HEK293 (cell line): Measurements from ENCODE around the gene RMND5B.

ENCODE experiments used
- CTCF ChIA-PET: fragments of 350-600 bp; formaldehyde crosslinking; extraction: SDS; loops from one replicate; lab custom pipeline; 2021; ENCODE audit warnings: antibody characterized with exemption; lab: Yijun Ruan, JAX
- POLR2A ChIA-PET: fragments of 300-600 bp; formaldehyde crosslinking; extraction: SDS; loops from one replicate; lab custom pipeline; 2020; ENCODE audit warnings: antibody characterized with exemption, inconsistent platforms; lab: Yijun Ruan, JAX
- H3K27ac ChIP-seq: fragments of 200-500 bp; sonication (Bioruptor generic); 2 replicates; pipeline ENCODE4 v1.5.1; 2014; ENCODE audit warnings: low read depth, low read length, control low read depth, inconsistent platforms; ENCODE audit errors: extremely low read depth
- H3K36me3 ChIP-seq, 2 experiments: fragments of 200-500 bp in 1 of 2; sonication (Bioruptor generic) in 1 of 2; 1 replicate in 1 of 2; 2 replicates in 1 of 2; pipeline ENCODE4 v1.5.1; 2014 to 2017; ENCODE audit warnings: inconsistent platforms in 2 of 2, low read length in 2 of 2; ENCODE audit not compliant: control insufficient read depth in 2 of 2, insufficient read depth in 1 of 2
- H3K4me1 ChIP-seq: fragments of 200-500 bp; sonication (Bioruptor generic); 2 replicates; pipeline ENCODE4 v1.5.1; 2014; ENCODE audit warnings: mild to moderate bottlenecking, low read length, inconsistent platforms; ENCODE audit not compliant: control insufficient read depth, insufficient read depth
- H3K4me3 ChIP-seq: 2 replicates; pipeline ENCODE4 v1.5.1; 2011; ENCODE audit warnings: low read depth, mild to moderate bottlenecking, control low read depth, low read length, moderate library complexity
- H3K9me3 ChIP-seq: fragments of 200-500 bp; sonication (Bioruptor generic); 2 replicates; pipeline ENCODE4 v1.5.1; 2014; ENCODE audit warnings: low read depth, low read length, inconsistent platforms; ENCODE audit not compliant: control insufficient read depth, insufficient read depth
- ATF2 ChIP-seq: fragments of 450-650 bp; formaldehyde crosslinking; IDR thresholded peaks from 2 replicates; pipeline ENCODE4 v1.5.1; 2016; ENCODE audit warnings: missing biosample characterization, missing genetic modification characterization, low read depth
- HOXC10 ChIP-seq: sonication (generic); formaldehyde crosslinking; IDR thresholded peaks from 2 replicates; pipeline ENCODE4 v1.8.1; 2023; ENCODE audit warnings: mild to moderate bottlenecking, missing genetic modification reagents
- PATZ1 ChIP-seq: fragments of 450-650 bp; formaldehyde crosslinking; IDR thresholded peaks from 2 replicates; pipeline ENCODE4 v1.5.1; 2016; ENCODE audit warnings: missing biosample characterization, missing genetic modification characterization
- PBX3 ChIP-seq: sonication (generic); formaldehyde crosslinking; IDR thresholded peaks from 2 replicates; pipeline ENCODE4 v1.8.1; 2022; ENCODE audit warnings: mild to moderate bottlenecking, moderate library complexity, missing genetic modification reagents
- PRDM10 ChIP-seq: fragments of 450-650 bp; formaldehyde crosslinking; IDR thresholded peaks from 2 replicates; pipeline ENCODE4 v1.5.1; 2016; ENCODE audit warnings: missing biosample characterization, missing genetic modification characterization
- SCRT2 ChIP-seq: fragments of 450-650 bp; formaldehyde crosslinking; IDR thresholded peaks from 2 replicates; pipeline ENCODE4 v1.5.1; 2016; ENCODE audit warnings: missing biosample characterization, missing genetic modification characterization
- SP2 ChIP-seq: fragments of 450-650 bp; formaldehyde crosslinking; IDR thresholded peaks from 2 replicates; pipeline ENCODE4 v1.5.1; 2016; ENCODE audit warnings: missing biosample characterization, missing genetic modification characterization
- TSHZ1 ChIP-seq: fragments of 450-650 bp; formaldehyde crosslinking; IDR thresholded peaks from 2 replicates; pipeline ENCODE4 v1.5.1; 2016; ENCODE audit warnings: missing biosample characterization, missing genetic modification characterization, borderline replicate concordance
- ZBTB20 ChIP-seq: fragments of 450-650 bp; formaldehyde crosslinking; IDR thresholded peaks from 2 replicates; pipeline ENCODE4 v1.5.1; 2016; ENCODE audit warnings: missing biosample characterization, missing genetic modification characterization
- ZBTB44 ChIP-seq: fragments of 450-650 bp; IDR thresholded peaks from 2 replicates; pipeline ENCODE4 v1.5.1; 2018; ENCODE audit warnings: missing biosample characterization, mild to moderate bottlenecking, missing genetic modification characterization
- ZBTB48 ChIP-seq: fragments of 450-650 bp; formaldehyde crosslinking; IDR thresholded peaks from 2 replicates; pipeline ENCODE4 v1.5.1; 2016; ENCODE audit warnings: missing biosample characterization, missing genetic modification characterization
- ZBTB6 ChIP-seq: fragments of 450-650 bp; formaldehyde crosslinking; IDR thresholded peaks from 2 replicates; pipeline ENCODE4 v1.5.1; 2017; ENCODE audit warnings: missing biosample characterization, missing genetic modification characterization
- ZNF155 ChIP-seq: fragments of 450-650 bp; formaldehyde crosslinking; IDR thresholded peaks from 2 replicates; pipeline ENCODE4 v1.5.1; 2016; ENCODE audit warnings: missing biosample characterization, missing genetic modification characterization
- ZNF202 ChIP-seq: fragments of 450-650 bp; formaldehyde crosslinking; IDR thresholded peaks from 2 replicates; pipeline ENCODE4 v1.5.1; 2016; ENCODE audit warnings: missing biosample characterization, missing genetic modification characterization, borderline replicate concordance
- ZNF404 ChIP-seq: fragments of 450-650 bp; formaldehyde crosslinking; IDR thresholded peaks from 2 replicates; pipeline ENCODE4 v1.5.1; 2017; ENCODE audit warnings: missing biosample characterization, missing genetic modification characterization
- ZNF529 ChIP-seq: fragments of 450-650 bp; formaldehyde crosslinking; IDR thresholded peaks from 2 replicates; pipeline ENCODE4 v1.5.1; 2017; ENCODE audit warnings: missing genetic modification characterization, missing biosample characterization; ENCODE audit not compliant: insufficient replicate concordance
- ZNF837 ChIP-seq: fragments of 450-650 bp; formaldehyde crosslinking; IDR thresholded peaks from 2 replicates; pipeline ENCODE4 v1.5.1; 2016; ENCODE audit warnings: missing biosample characterization, missing genetic modification characterization
- ZXDB ChIP-seq: fragments of 450-650 bp; formaldehyde crosslinking; IDR thresholded peaks from 2 replicates; pipeline ENCODE4 v1.5.1; 2016; ENCODE audit warnings: missing biosample characterization, missing genetic modification characterization

RMND5B gene

GRCh38 chr5:178119915-178120606 is 10.8 kb upstream of the RMND5B start (continued):
- TF ChIP-seq ZNF529 (tag by site-specific recombination): no peak
- TF ChIP-seq PRDM10 (tag by site-specific recombination): no peak
- no peak for TF ChIP-seq ZNF404
- no peak for TF ChIP-seq ZNF837 (tag by site-specific recombination)

- Histone ChIP-seq H3K4me1 (0 out of 2 replicates have a peak, but pooled peaks cover 2% of the 10 kb centered on the region), H3K9me3 (no peaks in the 10 kb centered on the region), H3K27ac (no peak overlapping the region; the same call in 1 of the 2 replicates), H3K36me3 (peaks cover 0 to 10% of the 10 kb centered on the region in 2 experiments; a peak in 1 of 3 replicates), H3K4me3 (no peak overlapping the region)
- ChIA-PET POLR2A (interaction anchor here (0.6 to 2.2 kb wide), 10 partner anchors 9 to 794 kb away, joined by 3 to 13 read pairs (median 5); partner anchors contain the start of gene HNRNPAB), CTCF (interaction anchor here (0.6 to 2.1 kb wide), 30 partner anchors 9 to 1582 kb away, joined by 3 to 19 read pairs (median 4); no protein-coding TSS in a partner anchor)
- TF ChIP-seq SP2 (tag by site-specific recombination): peak; percentile 54
- TF ChIP-seq ZNF155: no peak
- peak; percentile 24; the same call in 1 of the 2 replicates for TF ChIP-seq ZBTB48 (tag by site-specific recombination)
- peak; percentile 97 for TF ChIP-seq ZBTB44 (tag by site-specific recombination)
- no peak; the same call in 1 of the 2 replicates for TF ChIP-seq ZBTB20
- peak; percentile 33; the same call in 1 of the 2 replicates for TF ChIP-seq TSHZ1 (tag by site-specific recombination)
- no peak for TF ChIP-seq ATF2
- TF ChIP-seq HOXC10 (CRISPR knock-in tag): no peak
- TF ChIP-seq SCRT2: peak; percentile 79
- TF ChIP-seq PBX3 (CRISPR knock-in tag): no peak
- TF ChIP-seq PATZ1: peak; percentile 67
- peak; percentile 31; the same call in 1 of the 2 replicates for TF ChIP-seq ZXDB (tag by site-specific recombination)
- TF ChIP-seq ZBTB6: peak; percentile 99
- TF ChIP-seq ZNF202 (tag by site-specific recombination): no peak
These were observed 10.0 kb upstream of the RMND5B start for GRCh38 chr5:178120607-178121357.
